ENCODE results near the gene NCR3LG1. TPM values are rescaled to one million over a fixed set of nuclear protein-coding genes. Genes with fewer than 3 reads are reported as not detected.

NCR3LG1 gene
- total and polyA plus RNA-seq, 9 of the 15 experiments (the other 6 are each of a cell fraction or from before 2014, with no cell fraction given) = 4.1 to 39.8 (median 25.1) TPM

- Histone ChIP-seq H3K4me1 (replicated peaks in 1 of 2; ENCODE audit: control insufficient read depth in 2 of 2, insufficient read depth in 2 of 2, low read length in 2 of 2) (no peaks in the 10 kb centered on the region), H3K4me2 (ENCODE audit: insufficient read depth, low read length) (no peak overlapping the region), H3K27me3 (ENCODE audit: control insufficient read depth in 2 of 2, insufficient read depth in 2 of 2, low read length in 2 of 2) (no peaks in the 10 kb centered on the region), H3K4me3 (no peak overlapping the region), H3K9me1 (ENCODE audit: control insufficient read depth, insufficient read depth, low read length) (no peaks in the 10 kb centered on the region), H3K79me2 (ENCODE audit: control insufficient read depth, insufficient read depth, low read length) (no peaks in the 10 kb centered on the region), H3K36me3 (ENCODE audit: control insufficient read depth, insufficient read depth, low read length) (no peaks in the 10 kb centered on the region), H3K9ac (ENCODE audit: insufficient read depth in 1 of 2, low read depth in 2 of 2, low read length in 2 of 2) (no peak overlapping the region), H2AFZ (ENCODE audit: low read depth, low read length) (no peak overlapping the region), H3K27ac (ENCODE audit: extremely low read depth, low read depth, low read length) (no peak overlapping the region), H3K9me3 (replicated peaks; ENCODE audit: control insufficient read depth, insufficient read depth, low read depth, low read length) (no peaks in the 10 kb centered on the region), H4K20me1 (replicated peaks; ENCODE audit: control insufficient read depth, insufficient read depth, low read length) (no peaks in the 10 kb centered on the region)
- no peak for ATAC-seq
- 81% methylated on average over 2 of the region's 2 CpGs for WGBS (ENCODE audit: insufficient coverage, low coverage, missing lambda C conversion rate)
- DNase-seq (ENCODE audit: extremely low read depth in 1 of 4, low spot score in 3 of 4) = no peak
- FAIRE-seq = no peak
- in situ Hi-C loops (cut with MboI) = no loop called here
- BruUV-seq (replicated peaks) = no TSS peak
- ChIA-PET CTCF (ENCODE audit: low intra/inter-chr PET ratio) (no interaction called here), POLR2A (interaction anchor here (1.0 kb wide), 1 partner anchor 9 kb away, joined by 3 read pairs; no protein-coding TSS in a partner anchor)
- intact Hi-C loops (cut with micrococcal nuclease) = no loop called here
- TF ChIP-seq ZNF583 (CRISPR knock-in tag; IDR thresholded peaks at IDR 0.05) (no peak), POLR2A (conservative IDR thresholded peaks at IDR 0.05) (no peak), TBP (optimal IDR thresholded peaks at IDR 0.05; ENCODE audit: low read depth, low read length) (no peak), SAFB2 (IDR thresholded peaks at IDR 0.05; ENCODE audit: borderline replicate concordance, low read depth, low read length, severe bottlenecking) (no peak), GATA2 (CRISPR knock-in tag; IDR thresholded peaks at IDR 0.05) (no peak), RBM17 (IDR thresholded peaks at IDR 0.05; ENCODE audit: borderline replicate concordance, low read depth, low read length) (no peak), ZBTB33 (CRISPR knock-in tag; IDR thresholded peaks at IDR 0.05) (no peak), SAFB (IDR thresholded peaks at IDR 0.05; ENCODE audit: borderline replicate concordance, low read depth, low read length) (no peak), IRF1 (CRISPR knock-in tag; IDR thresholded peaks at IDR 0.05; ENCODE audit: borderline replicate concordance) (no peak), BDP1 (IDR thresholded peaks at IDR 0.05; ENCODE audit: insufficient read depth, insufficient read length) (no peak), FOXA1 (IDR thresholded peaks at IDR 0.05; ENCODE audit: borderline replicate concordance) (no peak), CBX8 (IDR thresholded peaks at IDR 0.05; ENCODE audit: borderline replicate concordance, extremely low read depth, low read depth, low read length, poor library complexity, severe bottlenecking) (no peak)
These were observed 8.3 kb upstream of the NCR3LG1 start for GRCh38 chr11:17343257-17343656.

Measured in K562 (cell line).